Suprapubic skin (tissue), 4 donors: Measurements from ENCODE around the gene ALKBH1. TPM values are rescaled to one million over a fixed set of nuclear protein-coding genes. Genes with fewer than 3 reads are reported as not detected.
"Not testable (repeated sequence)": the region's sequence is repeated elsewhere in the genome, so short reads cannot be mapped to it uniquely, and the experiment has no call there.

ENCODE experiments used
- DNase-seq, 2 donors: peaks; one replicate each; pipeline ENCODE4 v3.0.0-alpha.2; 2019; ENCODE audit warnings: low spot score in 2 of 2
- H3K27ac ChIP-seq: fragments of 200-600 bp; sonication (generic); one replicate; pipeline ENCODE4 v1.5.1; 2019
- H3K27me3 ChIP-seq: fragments of 200-600 bp; sonication (generic); one replicate; pipeline ENCODE4 v1.5.1; 2019
- H3K36me3 ChIP-seq: fragments of 200-600 bp; sonication (generic); one replicate; pipeline ENCODE4 v1.5.1; 2019
- H3K4me1 ChIP-seq: fragments of 200-600 bp; sonication (generic); one replicate; pipeline ENCODE4 v1.5.1; 2019
- H3K4me3 ChIP-seq: fragments of 200-600 bp; sonication (generic); one replicate; pipeline ENCODE4 v1.5.1; 2019; ENCODE audit warnings: mild to moderate bottlenecking
- H3K9me3 ChIP-seq: fragments of 200-600 bp; sonication (generic); one replicate; pipeline ENCODE4 v1.5.1; 2019
- EP300 ChIP-seq: sonication (generic); formaldehyde crosslinking; IDR thresholded peaks from one replicate; pipeline ENCODE4 v1.6.1; 2017; ENCODE audit warnings: antibody characterized with exemption
- POLR2A ChIP-seq, 2 donors: fragments of 450-650 bp; IDR thresholded peaks; one replicate each; pipeline ENCODE4 v1.6.1; 2017; ENCODE audit warnings: antibody characterized with exemption in 2 of 2, mild to moderate bottlenecking in 2 of 2, moderate library complexity in 2 of 2
- POLR2AphosphoS5 ChIP-seq, 3 donors: sonication (generic); formaldehyde crosslinking; IDR thresholded peaks; one replicate each; pipeline ENCODE4 v1.6.1; 2017; ENCODE audit warnings: antibody characterized with exemption in 3 of 3
- WGBS: methylation state at CpG from one replicate; pipeline ENCODE4 v1.1.5; 2018; 5-methylcytosine and 5-hydroxymethylcytosine counted together
- total RNA-seq, 4 donors: library from RNA; depleted of rRNA; stranded (reverse); fragments of >200 nt; gene quantifications; one replicate each; pipeline ENCODE4 v1.1.0, GENCODE V29; 2016
- TF ChIP-seq, protein P1 (sequence below), 2 donors: fragments of 200-600 bp in 1 of 2; fragments of 450-650 bp in 1 of 2; sonication (generic) in 1 of 2; IDR thresholded peaks; one replicate each; pipeline ENCODE4 v1.5.1; 2016 to 2019; ENCODE audit warnings: antibody characterized with exemption in 2 of 2, mild to moderate bottlenecking in 1 of 2, moderate library complexity in 1 of 2

Gene ALKBH1
- total RNA-seq, 4 donors from 2014 or later = 6.4 to 13.4 (median 7.3) TPM

DNA sequence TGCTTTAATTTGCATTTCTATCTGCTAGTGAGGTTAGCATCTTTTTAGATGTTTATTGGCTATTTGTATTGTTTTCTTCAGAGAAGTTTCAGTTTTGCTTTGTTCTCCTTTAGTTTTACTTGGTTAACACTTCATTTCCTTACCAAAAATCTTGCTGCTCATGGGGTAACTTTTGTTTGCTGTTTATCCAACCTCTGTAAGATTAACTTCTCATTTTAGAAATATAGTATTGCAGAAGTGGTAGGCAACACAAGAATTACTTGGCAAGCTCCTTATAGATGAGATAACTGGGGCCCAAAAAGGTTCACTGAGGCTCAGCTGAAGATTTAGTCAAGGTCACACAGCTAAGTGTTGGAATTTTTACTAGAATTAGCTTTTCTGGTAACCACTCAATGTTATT lies 40.5 kb downstream of the ALKBH1 start:
- DNase-seq = no peak
- peaks cover 7% of the 10 kb centered on the region for H3K36me3 ChIP-seq
- H3K27me3 ChIP-seq = no peaks in the 10 kb centered on the region
- no peak overlapping the region for H3K27ac ChIP-seq
- peaks cover 4% of the 10 kb centered on the region for H3K4me1 ChIP-seq
- no peak overlapping the region for H3K4me3 ChIP-seq
- H3K9me3 ChIP-seq = no peaks in the 10 kb centered on the region
- TF ChIP-seq POLR2AphosphoS5 (IDR thresholded peaks at IDR 0.05) = no peak
- TF ChIP-seq EP300 = no peak
- TF ChIP-seq, protein P1, sequence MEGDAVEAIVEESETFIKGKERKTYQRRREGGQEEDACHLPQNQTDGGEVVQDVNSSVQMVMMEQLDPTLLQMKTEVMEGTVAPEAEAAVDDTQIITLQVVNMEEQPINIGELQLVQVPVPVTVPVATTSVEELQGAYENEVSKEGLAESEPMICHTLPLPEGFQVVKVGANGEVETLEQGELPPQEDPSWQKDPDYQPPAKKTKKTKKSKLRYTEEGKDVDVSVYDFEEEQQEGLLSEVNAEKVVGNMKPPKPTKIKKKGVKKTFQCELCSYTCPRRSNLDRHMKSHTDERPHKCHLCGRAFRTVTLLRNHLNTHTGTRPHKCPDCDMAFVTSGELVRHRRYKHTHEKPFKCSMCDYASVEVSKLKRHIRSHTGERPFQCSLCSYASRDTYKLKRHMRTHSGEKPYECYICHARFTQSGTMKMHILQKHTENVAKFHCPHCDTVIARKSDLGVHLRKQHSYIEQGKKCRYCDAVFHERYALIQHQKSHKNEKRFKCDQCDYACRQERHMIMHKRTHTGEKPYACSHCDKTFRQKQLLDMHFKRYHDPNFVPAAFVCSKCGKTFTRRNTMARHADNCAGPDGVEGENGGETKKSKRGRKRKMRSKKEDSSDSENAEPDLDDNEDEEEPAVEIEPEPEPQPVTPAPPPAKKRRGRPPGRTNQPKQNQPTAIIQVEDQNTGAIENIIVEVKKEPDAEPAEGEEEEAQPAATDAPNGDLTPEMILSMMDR (IDR thresholded peaks at IDR 0.05) = no peak
- no peak for TF ChIP-seq POLR2A (IDR thresholded peaks at IDR 0.05)

DNA sequence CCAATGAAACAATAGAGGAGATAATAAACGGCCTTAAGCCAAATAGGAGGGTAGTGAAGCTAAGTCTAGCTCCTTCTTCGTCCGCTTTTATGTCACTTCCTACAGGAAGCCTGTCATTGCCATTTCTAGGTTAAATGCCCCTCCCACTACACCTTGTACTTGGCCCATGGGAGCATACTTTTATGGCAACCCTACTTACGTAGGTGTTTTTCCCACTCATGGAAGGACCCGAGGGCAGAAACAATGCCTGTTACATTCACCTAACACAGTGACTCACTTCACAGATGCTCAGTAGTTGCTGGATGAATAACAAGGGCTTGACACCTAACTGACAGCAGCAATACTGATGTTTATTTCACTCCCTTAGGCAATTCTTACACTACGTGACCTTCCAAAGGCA lies 44.5 kb downstream of the ALKBH1 start:
- TF ChIP-seq, protein P1 (IDR thresholded peaks at IDR 0.05) = no peak
- TF ChIP-seq POLR2A (IDR thresholded peaks at IDR 0.05) (no peak), EP300 (no peak), POLR2AphosphoS5 (IDR thresholded peaks at IDR 0.05) (no peak)
- Histone ChIP-seq H3K36me3 (no peaks in the 10 kb centered on the region), H3K4me3 (no peak overlapping the region), H3K9me3 (no peaks in the 10 kb centered on the region), H3K27ac (no peak overlapping the region), H3K27me3 (no peaks in the 10 kb centered on the region), H3K4me1 (peaks cover 4% of the 10 kb centered on the region)
- 33% methylated on average over 6 of the region's 6 CpGs for WGBS
- no peak for DNase-seq

DNA sequence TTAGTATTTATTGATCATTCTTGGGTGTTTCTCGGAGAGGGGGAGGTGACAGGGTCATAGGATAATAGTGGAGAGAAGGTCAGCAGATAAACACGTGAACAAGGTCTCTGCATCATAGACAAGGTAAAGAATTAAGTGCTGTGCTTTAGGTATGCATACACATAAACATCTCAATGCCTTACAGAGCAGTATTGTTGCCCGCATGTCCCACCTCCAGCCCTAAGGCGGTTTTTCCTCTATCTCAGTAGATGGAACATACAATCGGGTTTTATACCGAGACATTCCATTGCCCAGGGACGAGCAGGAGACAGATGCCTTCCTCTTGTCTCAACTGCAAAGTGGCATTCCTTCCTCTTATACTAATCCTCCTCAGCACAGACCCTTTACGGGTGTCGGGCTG lies 46.3 kb downstream of the ALKBH1 start:
- H3K9me3 ChIP-seq, H3K27ac ChIP-seq: not testable (repeated sequence)
- WGBS = 73% methylated on average over 9 of the region's 9 CpGs

DNA sequence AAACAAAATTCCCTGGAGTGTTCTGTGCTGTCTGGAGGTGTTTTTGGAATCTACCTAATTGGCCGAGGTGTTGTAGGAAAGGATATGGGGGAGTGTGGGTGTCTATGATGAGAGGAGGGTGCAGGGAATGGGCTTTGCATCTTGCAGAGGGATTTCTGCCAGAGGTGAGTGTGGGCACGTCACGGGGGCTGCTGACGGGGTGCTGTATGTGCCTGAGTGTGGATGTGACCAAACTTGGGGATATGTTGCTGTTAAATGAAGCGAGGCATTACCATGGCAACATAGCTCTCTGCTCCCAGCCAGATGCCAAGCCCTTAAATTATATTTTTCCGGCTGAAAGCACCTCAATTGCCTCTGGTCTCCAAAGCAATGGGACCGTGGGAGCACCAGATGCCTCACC lies 47.1 kb downstream of the ALKBH1 start:
- Histone ChIP-seq H3K27ac (no peak overlapping the region), H3K4me3 (no peak overlapping the region), H3K27me3 (no peaks in the 10 kb centered on the region), H3K4me1 (peaks cover 4% of the 10 kb centered on the region), H3K36me3 (no peaks in the 10 kb centered on the region), H3K9me3 (no peaks in the 10 kb centered on the region)
- TF ChIP-seq EP300 = no peak
- no peak for TF ChIP-seq POLR2AphosphoS5 (IDR thresholded peaks at IDR 0.05)
- no peak for TF ChIP-seq POLR2A (IDR thresholded peaks at IDR 0.05)
- TF ChIP-seq, protein P1 (IDR thresholded peaks at IDR 0.05) = no peak
- DNase-seq = no peak
- WGBS = 80% methylated on average over 7 of the region's 7 CpGs

More for the DNA sequence above, 46.3 kb downstream of the ALKBH1 start:
- H3K36me3 ChIP-seq, DNase-seq, H3K4me1 ChIP-seq, H3K27me3 ChIP-seq, H3K4me3 ChIP-seq: not testable (repeated sequence)

DNA sequence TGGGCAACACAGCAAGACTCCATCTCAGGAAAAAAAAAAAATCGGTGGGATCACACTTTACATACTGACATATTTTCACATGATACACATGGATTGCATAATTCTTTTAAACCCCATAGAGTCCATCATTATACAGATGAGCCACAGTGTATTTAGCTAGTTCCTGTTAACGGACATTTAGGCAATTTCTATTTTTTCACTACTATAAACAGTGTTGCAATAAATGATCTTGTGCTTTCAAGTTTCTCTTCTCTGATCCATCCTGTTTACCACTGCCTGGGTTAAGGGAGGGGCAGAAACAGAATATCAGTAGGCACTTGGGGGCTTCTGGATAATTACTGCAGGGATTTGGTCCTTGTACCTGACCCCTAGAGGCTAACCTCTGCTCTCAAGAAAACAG lies 48.0 kb downstream of the ALKBH1 start:
- no peaks in the 10 kb centered on the region for H3K27me3 ChIP-seq
- DNase-seq = no peak
- H3K36me3 ChIP-seq = no peaks in the 10 kb centered on the region
- no peak overlapping the region for H3K4me3 ChIP-seq
- no peaks in the 10 kb centered on the region for H3K9me3 ChIP-seq
- H3K4me1 ChIP-seq = peaks cover 4% of the 10 kb centered on the region
- TF ChIP-seq POLR2AphosphoS5 (IDR thresholded peaks at IDR 0.05) (no peak), POLR2A (IDR thresholded peaks at IDR 0.05) (no peak), EP300 (no peak)
- TF ChIP-seq, protein P1 (IDR thresholded peaks at IDR 0.05) = no peak
- WGBS = 76% methylated on average over 2 of the region's 2 CpGs
- no peak overlapping the region for H3K27ac ChIP-seq

DNA sequence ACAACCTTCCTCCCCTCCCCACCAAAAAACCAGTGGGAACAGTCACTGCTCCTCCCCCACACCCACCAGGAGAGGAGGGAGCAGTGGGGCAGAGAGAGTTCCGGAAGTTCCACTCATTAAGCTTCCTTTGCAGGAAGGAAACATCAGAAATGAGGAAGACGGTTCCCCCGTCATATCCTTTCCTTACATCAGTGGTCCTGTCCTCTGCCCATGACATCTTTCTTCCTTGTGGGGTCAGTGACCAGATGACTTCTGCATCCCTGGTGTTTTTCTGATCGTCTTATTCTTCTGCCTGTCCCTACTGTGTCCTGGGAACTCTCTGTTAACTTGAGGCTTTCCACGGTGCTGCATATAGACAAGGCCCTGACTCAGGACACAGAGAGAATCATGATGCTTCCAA lies 50.5 kb downstream of the ALKBH1 start:
- no peak for DNase-seq
- whole genome bisulfite sequencing = 70% methylated on average over 5 of the region's 5 CpGs
- Histone ChIP-seq H3K4me1 (no peaks in the 10 kb centered on the region), H3K27me3 (no peaks in the 10 kb centered on the region), H3K36me3 (no peaks in the 10 kb centered on the region), H3K9me3 (no peaks in the 10 kb centered on the region), H3K4me3 (no peak overlapping the region), H3K27ac (no peak overlapping the region)
- TF ChIP-seq POLR2A (IDR thresholded peaks at IDR 0.05) (no peak), EP300 (no peak), POLR2AphosphoS5 (IDR thresholded peaks at IDR 0.05) (no peak)
- TF ChIP-seq, protein P1 (IDR thresholded peaks at IDR 0.05) = no peak
